ENCODE measurements around the gene CTPS2. TPM values are rescaled to one million over a fixed set of nuclear protein-coding genes. Genes with fewer than 3 reads are reported as not detected.

The CTPS2 gene
- total RNA-seq, 5 donors from 2014 or later (not counting 1 experiment from before 2014, with no cell fraction given): 5.2 to 6.7 (median 5.7) TPM

GRCh38 chrX:16654093-16654492 is 58.4 kb downstream of the CTPS2 start:
- DNase-seq: no peak

GRCh38 chrX:16653424-16653823 is 59.0 kb downstream of the CTPS2 start:
- no peaks in the 10 kb centered on the region for H3K27me3 ChIP-seq (replicated peaks in 1 of 2; ENCODE audit: control insufficient read depth in 2 of 2, extremely low read depth in 1 of 2, insufficient read depth in 2 of 2, low read length in 1 of 2)
- Mint-ChIP-seq H3K4me1 (no peaks in the 10 kb centered on the region), H3K27me3 (peaks cover 0 to 8% of the 10 kb centered on the region in 2 donors), H3K4me3 (no peak overlapping the region), H3K9me3 (no peaks in the 10 kb centered on the region), H3K36me3 (peaks cover 9% of the 10 kb centered on the region), H3K27ac (no peak overlapping the region)
- DNase-seq (no peak), ATAC-seq (replicated peaks in 1 of 4) (no peak)
- no CpG with 5 or more reads among the region's 7 CpGs for WGBS (ENCODE audit: insufficient coverage)
- H3K4me3 ChIP-seq (ENCODE audit: control insufficient read depth in 1 of 2, extremely low read depth in 1 of 2, low read length in 1 of 2): no peak overlapping the region
- no peaks in the 10 kb centered on the region for H3K4me1 ChIP-seq (ENCODE audit: control insufficient read depth in 1 of 2, extremely low read depth in 1 of 2, insufficient read depth in 2 of 2, low read length in 2 of 2)
- no peaks in the 10 kb centered on the region for H3K36me3 ChIP-seq (ENCODE audit: control insufficient read depth in 2 of 2, extremely low read depth in 1 of 2, insufficient read depth in 1 of 2, low read length in 1 of 2)
- ChIA-PET CTCF (no interaction called here), POLR2A (no interaction called here)
- no peak overlapping the region for H3K27ac ChIP-seq (ENCODE audit: low read length)
- H3K9me3 ChIP-seq: no peaks in the 10 kb centered on the region

More at GRCh38 chrX:16654093-16654492, 58.4 kb downstream of the CTPS2 start:
- 89% methylated on average over 1 of the region's 3 CpGs for WGBS (ENCODE audit: insufficient coverage)
- no peaks in the 10 kb centered on the region for H3K9me3 Mint-ChIP-seq
- Histone ChIP-seq H3K27me3 (replicated peaks in 1 of 2; ENCODE audit: control insufficient read depth in 2 of 2, extremely low read depth in 1 of 2, insufficient read depth in 2 of 2, low read length in 1 of 2) (no peaks in the 10 kb centered on the region), H3K27ac (ENCODE audit: low read length) (no peak overlapping the region), H3K36me3 (ENCODE audit: control insufficient read depth in 2 of 2, extremely low read depth in 1 of 2, insufficient read depth in 1 of 2, low read length in 1 of 2) (no peaks in the 10 kb centered on the region), H3K4me3 (ENCODE audit: control insufficient read depth in 1 of 2, extremely low read depth in 1 of 2, low read length in 1 of 2) (no peak overlapping the region), H3K4me1 (ENCODE audit: control insufficient read depth in 1 of 2, extremely low read depth in 1 of 2, insufficient read depth in 2 of 2, low read length in 2 of 2) (no peaks in the 10 kb centered on the region), H3K9me3 (no peaks in the 10 kb centered on the region)
- no peak overlapping the region for H3K4me3 Mint-ChIP-seq
- no peak for ATAC-seq (replicated peaks in 1 of 4)
- H3K27ac Mint-ChIP-seq: no peak overlapping the region
- H3K36me3 Mint-ChIP-seq: peaks cover 12% of the 10 kb centered on the region
- no peaks in the 10 kb centered on the region for H3K4me1 Mint-ChIP-seq
- ChIA-PET CTCF (no interaction called here), POLR2A (no interaction called here)
- H3K27me3 Mint-ChIP-seq: peaks cover 0 to 8% of the 10 kb centered on the region in 2 donors

DNA sequence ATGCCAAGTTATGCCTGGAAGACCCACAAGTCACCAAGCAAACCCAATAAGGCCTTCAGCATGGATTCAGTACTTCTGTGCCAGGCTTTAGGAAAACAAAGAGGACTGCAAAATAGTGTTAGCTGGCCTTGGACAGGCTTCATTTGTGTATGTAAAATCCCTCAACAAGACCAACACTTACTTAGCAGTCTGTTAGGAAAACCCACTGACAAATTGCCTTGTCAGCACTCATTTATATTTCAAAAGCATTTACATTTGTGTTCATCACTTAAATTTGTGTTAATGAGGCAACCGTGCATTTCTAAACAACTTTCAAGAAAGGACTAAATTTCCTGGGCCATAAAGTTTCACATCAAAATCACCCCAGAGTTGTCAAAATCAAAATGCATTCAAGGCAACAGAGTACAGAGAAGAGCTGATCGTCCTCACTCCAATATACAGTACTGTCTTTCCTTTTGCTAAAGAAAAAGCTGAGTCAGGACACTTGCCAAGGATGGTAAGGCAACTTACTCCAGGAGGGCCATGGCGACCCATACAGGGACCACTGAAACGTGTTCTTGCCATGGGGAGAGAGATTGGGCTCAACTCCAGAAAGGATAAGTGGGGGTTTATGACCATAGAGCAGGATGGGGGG is 61.0 kb downstream of the CTPS2 start:
- POLR2A ChIA-PET: no interaction called here
- peaks cover 9% of the 10 kb centered on the region for H3K36me3 Mint-ChIP-seq
- Histone ChIP-seq H3K4me1 (ENCODE audit: control insufficient read depth in 1 of 2, extremely low read depth in 1 of 2, insufficient read depth in 2 of 2, low read length in 2 of 2) (no peaks in the 10 kb centered on the region), H3K27me3 (replicated peaks in 1 of 2; ENCODE audit: control insufficient read depth in 2 of 2, extremely low read depth in 1 of 2, insufficient read depth in 2 of 2, low read length in 1 of 2) (no peaks in the 10 kb centered on the region), H3K4me3 (ENCODE audit: control insufficient read depth in 1 of 2, extremely low read depth in 1 of 2, low read length in 1 of 2) (no peak overlapping the region), H3K27ac (ENCODE audit: low read length) (no peak overlapping the region), H3K9me3 (no peaks in the 10 kb centered on the region), H3K36me3 (ENCODE audit: control insufficient read depth in 2 of 2, extremely low read depth in 1 of 2, insufficient read depth in 1 of 2, low read length in 1 of 2) (no peaks in the 10 kb centered on the region)
- no peak overlapping the region for H3K4me3 Mint-ChIP-seq
- no peak for DNase-seq
- H3K9me3 Mint-ChIP-seq: no peaks in the 10 kb centered on the region
- no peak overlapping the region for H3K27ac Mint-ChIP-seq
- no peak for ATAC-seq (replicated peaks in 1 of 4)
- H3K27me3 Mint-ChIP-seq: peaks cover 0 to 5% of the 10 kb centered on the region in 2 donors
- CTCF ChIA-PET: interaction anchor here (0.6 kb wide), 2 partner anchors 10 to 36 kb away, joined by 3 read pairs; no protein-coding TSS in a partner anchor
- H3K4me1 Mint-ChIP-seq: no peaks in the 10 kb centered on the region
- no CpG with 5 or more reads among the region's 4 CpGs for WGBS (ENCODE audit: insufficient coverage)

DNA sequence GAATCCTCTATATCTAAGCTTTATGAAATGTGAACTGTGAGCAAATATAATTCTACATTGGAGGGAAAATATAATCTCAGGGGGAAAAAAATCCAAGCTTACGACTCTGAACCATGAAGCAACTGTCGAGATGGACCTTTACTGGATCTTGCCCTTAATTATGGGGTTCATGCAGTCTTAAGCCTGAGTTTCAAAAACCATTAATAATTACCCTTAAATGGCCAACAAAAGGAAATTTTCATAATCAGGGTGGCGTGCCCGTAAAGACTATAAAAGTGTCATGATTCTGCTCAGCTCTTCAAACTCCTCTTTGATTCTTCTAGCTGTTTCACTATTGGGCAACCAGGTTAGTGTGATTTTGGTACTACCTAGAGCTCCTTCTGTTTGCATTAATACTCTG is 62.6 kb downstream of the CTPS2 start, which contains the start of gene S100G:
S100G (plus strand) TSS at position 301 of the 400 bp plus-strand sequence. CDS start 849 bp downstream, outside the sequence.
- H3K27me3 Mint-ChIP-seq: peaks cover 0 to 5% of the 10 kb centered on the region in 2 donors
- no peaks in the 10 kb centered on the region for H3K9me3 Mint-ChIP-seq
- H3K36me3 Mint-ChIP-seq: peaks cover 9% of the 10 kb centered on the region
- no peak within 1 kb of the TSS for H3K4me3 Mint-ChIP-seq
- Histone ChIP-seq H3K36me3 (ENCODE audit: control insufficient read depth in 2 of 2, extremely low read depth in 1 of 2, insufficient read depth in 1 of 2, low read length in 1 of 2) (no peaks in the 10 kb centered on the region), H3K4me3 (ENCODE audit: control insufficient read depth in 1 of 2, extremely low read depth in 1 of 2, low read length in 1 of 2) (no peak within 1 kb of the TSS), H3K27ac (ENCODE audit: low read length) (no peak within 1 kb of the TSS), H3K9me3 (no peaks in the 10 kb centered on the region), H3K27me3 (replicated peaks in 1 of 2; ENCODE audit: control insufficient read depth in 2 of 2, extremely low read depth in 1 of 2, insufficient read depth in 2 of 2, low read length in 1 of 2) (no peaks in the 10 kb centered on the region), H3K4me1 (ENCODE audit: control insufficient read depth in 1 of 2, extremely low read depth in 1 of 2, insufficient read depth in 2 of 2, low read length in 2 of 2) (no peaks in the 10 kb centered on the region)
- ChIA-PET CTCF (interaction anchor here in 1 of 2 donors (0.6 kb wide), 1 partner anchor 12 kb away, joined by 3 read pairs; no protein-coding TSS in a partner anchor), POLR2A (interaction anchor here in 1 of 2 donors (0.8 kb wide), 1 partner anchor 129 kb away, joined by 4 read pairs; no protein-coding TSS in a partner anchor)
- H3K4me1 Mint-ChIP-seq: no peaks in the 10 kb centered on the region
- H3K27ac Mint-ChIP-seq: no peak within 1 kb of the TSS
- WGBS (ENCODE audit: insufficient coverage): no CpG with 5 or more reads among the region's 4 CpGs
- no peak for ATAC-seq (replicated peaks in 1 of 4)
- no peak for DNase-seq

- peaks cover 12% of the 10 kb centered on the region for H3K36me3 Mint-ChIP-seq
- peaks cover 0 to 5% of the 10 kb centered on the region in 2 donors for H3K27me3 Mint-ChIP-seq
- ChIA-PET CTCF (no interaction called here), POLR2A (no interaction called here)
- no peak overlapping the region for H3K4me3 ChIP-seq (ENCODE audit: control insufficient read depth in 1 of 2, extremely low read depth in 1 of 2, low read length in 1 of 2)
- no peaks in the 10 kb centered on the region for H3K4me1 ChIP-seq (ENCODE audit: control insufficient read depth in 1 of 2, extremely low read depth in 1 of 2, insufficient read depth in 2 of 2, low read length in 2 of 2)
- no CpG with 5 or more reads among the region's 4 CpGs for WGBS (ENCODE audit: insufficient coverage)
- H3K36me3 ChIP-seq (ENCODE audit: control insufficient read depth in 2 of 2, extremely low read depth in 1 of 2, insufficient read depth in 1 of 2, low read length in 1 of 2): no peaks in the 10 kb centered on the region
- no peak overlapping the region for H3K27ac Mint-ChIP-seq
- H3K9me3 ChIP-seq: no peaks in the 10 kb centered on the region
- no peaks in the 10 kb centered on the region for H3K9me3 Mint-ChIP-seq
- ATAC-seq (replicated peaks in 1 of 4): no peak
- no peaks in the 10 kb centered on the region for H3K27me3 ChIP-seq (replicated peaks in 1 of 2; ENCODE audit: control insufficient read depth in 2 of 2, extremely low read depth in 1 of 2, insufficient read depth in 2 of 2, low read length in 1 of 2)
- no peak overlapping the region for H3K27ac ChIP-seq (ENCODE audit: low read length)
- no peak overlapping the region for H3K4me3 Mint-ChIP-seq
- no peaks in the 10 kb centered on the region for H3K4me1 Mint-ChIP-seq
- no peak for DNase-seq
Measured at GRCh38 chrX:16646366-16647138, 65.9 kb downstream of the CTPS2 start.

DNA sequence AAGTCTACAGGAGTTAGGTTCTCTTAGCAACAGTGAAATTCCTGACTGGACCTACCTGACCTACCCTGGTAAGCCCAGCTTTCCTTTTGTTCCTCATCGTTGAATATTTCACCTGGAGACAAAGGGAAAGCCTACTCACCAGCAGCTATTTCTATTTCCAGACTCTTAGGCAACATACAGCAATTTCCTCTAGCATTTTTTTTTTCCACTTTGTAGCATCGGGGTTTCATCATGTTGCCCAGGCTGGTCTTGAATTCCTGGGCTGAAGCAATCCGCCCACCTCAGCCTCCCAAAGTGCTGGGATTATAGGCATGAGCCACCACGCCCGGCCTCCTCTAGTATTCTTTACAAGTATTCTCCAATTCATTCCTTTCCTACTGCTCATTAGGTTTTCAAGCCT is 69.3 kb downstream of the CTPS2 start:
- no peaks in the 10 kb centered on the region for H3K4me1 Mint-ChIP-seq
- H3K27me3 ChIP-seq (replicated peaks in 1 of 2; ENCODE audit: control insufficient read depth in 2 of 2, extremely low read depth in 1 of 2, insufficient read depth in 2 of 2, low read length in 1 of 2): no peaks in the 10 kb centered on the region
- no peak overlapping the region for H3K27ac ChIP-seq (ENCODE audit: low read length)
- ATAC-seq (replicated peaks in 1 of 4) (no peak), DNase-seq (no peak)
- no CpG with 5 or more reads among the region's 5 CpGs for WGBS (ENCODE audit: insufficient coverage)
- H3K4me3 ChIP-seq (ENCODE audit: control insufficient read depth in 1 of 2, extremely low read depth in 1 of 2, low read length in 1 of 2): no peak overlapping the region
- peaks cover 24% of the 10 kb centered on the region for H3K36me3 Mint-ChIP-seq
- H3K27ac Mint-ChIP-seq: no peak overlapping the region
- H3K9me3 Mint-ChIP-seq: no peaks in the 10 kb centered on the region
- H3K27me3 Mint-ChIP-seq: no peaks in the 10 kb centered on the region
- H3K9me3 ChIP-seq: no peaks in the 10 kb centered on the region
- H3K4me1 ChIP-seq (ENCODE audit: control insufficient read depth in 1 of 2, extremely low read depth in 1 of 2, insufficient read depth in 2 of 2, low read length in 2 of 2): no peaks in the 10 kb centered on the region
- no peaks in the 10 kb centered on the region for H3K36me3 ChIP-seq (ENCODE audit: control insufficient read depth in 2 of 2, extremely low read depth in 1 of 2, insufficient read depth in 1 of 2, low read length in 1 of 2)
- CTCF ChIA-PET: interaction anchor here in 1 of 2 donors (0.9 kb wide), 1 partner anchor 206 kb away, joined by 3 read pairs; no protein-coding TSS in a partner anchor
- no peak overlapping the region for H3K4me3 Mint-ChIP-seq
- POLR2A ChIA-PET: no interaction called here

Measured in T-cell (primary cell).